Measurements from ENCODE around the gene TXNRD2.

TXNRD2 gene

GRCh38 chr22:19859861-19860510 lies 81.6 kb downstream of the TXNRD2 start:
- no peak for FAIRE-seq

GRCh38 chr22:19857382-19857781 lies 84.2 kb downstream of the TXNRD2 start:
- DNase-seq (ENCODE audit: insufficient read length, low spot score) (no peak), FAIRE-seq (peak; percentile 23)
- TF ChIP-seq POLR2A (IDR thresholded peaks at IDR 0.05; ENCODE audit: low read depth, low read length) (no peak), TAF1 (IDR thresholded peaks at IDR 0.05; ENCODE audit: low read depth, low read length) (no peak), SPI1 (IDR thresholded peaks at IDR 0.05; ENCODE audit: low read depth, low read length) (no peak), POLR2AphosphoS5 (IDR thresholded peaks at IDR 0.05; ENCODE audit: low read depth, low read length) (no peak), PAX5 (IDR thresholded peaks at IDR 0.05; ENCODE audit: insufficient read depth, low read length, severe bottlenecking) (no peak), POU2F2 (IDR thresholded peaks at IDR 0.05; ENCODE audit: low read depth, low read length) (no peak)

More at GRCh38 chr22:19859861-19860510, 81.6 kb downstream of the TXNRD2 start:
- TF ChIP-seq PAX5 (IDR thresholded peaks at IDR 0.05; ENCODE audit: insufficient read depth, low read length, severe bottlenecking) = no peak
- no peak for TF ChIP-seq POU2F2 (IDR thresholded peaks at IDR 0.05; ENCODE audit: low read depth, low read length)
- no peak for TF ChIP-seq POLR2AphosphoS5 (IDR thresholded peaks at IDR 0.05; ENCODE audit: low read depth, low read length)
- no peak for TF ChIP-seq SPI1 (IDR thresholded peaks at IDR 0.05; ENCODE audit: low read depth, low read length)
- DNase-seq (ENCODE audit: insufficient read length, low spot score) = no peak

GRCh38 chr22:19855504-19856409 lies 85.9 kb downstream of the TXNRD2 start:
- TF ChIP-seq SPI1 (IDR thresholded peaks at IDR 0.05; ENCODE audit: low read depth, low read length) (0 out of 2 replicates have a peak, but pooled peaks have one; percentile 5), PAX5 (IDR thresholded peaks at IDR 0.05; ENCODE audit: insufficient read depth, low read length, severe bottlenecking) (no peak), POLR2AphosphoS5 (IDR thresholded peaks at IDR 0.05; ENCODE audit: low read depth, low read length) (0 out of 2 replicates have a peak, but pooled peaks have one; percentile 31)
- FAIRE-seq = peak; percentile 72
- DNase-seq (ENCODE audit: insufficient read length, low spot score) = no peak

- peak; percentile 100 for FAIRE-seq
These were observed 86.7 kb downstream of the TXNRD2 start, which contains the start of the genes GNB1L and RTL10 for GRCh38 chr22:19854778-19855503. Gene GNB1L, minus strand, starts transcription at chr22:19854874. Its CDS starts 33,519 bp downstream, at chr22:19821355. Gene RTL10, minus strand, starts transcription at chr22:19854874. Its CDS starts 2,613 bp downstream, at chr22:19852261.

GRCh38 chr22:19853879-19854777 lies 87.5 kb downstream of the TXNRD2 start:
- FAIRE-seq = peak; percentile 26
- no peak for DNase-seq (ENCODE audit: insufficient read length, low spot score)
- no peak for TF ChIP-seq POU2F2 (IDR thresholded peaks at IDR 0.05; ENCODE audit: low read depth, low read length)
- no peak for TF ChIP-seq PAX5 (IDR thresholded peaks at IDR 0.05; ENCODE audit: insufficient read depth, low read length, severe bottlenecking)
- TF ChIP-seq POLR2AphosphoS5 (IDR thresholded peaks at IDR 0.05; ENCODE audit: low read depth, low read length) = no peak; the same call in 1 of the 2 replicates
- no peak for TF ChIP-seq TAF1 (IDR thresholded peaks at IDR 0.05; ENCODE audit: low read depth, low read length)

More at GRCh38 chr22:19854778-19855503, 86.7 kb downstream of the TXNRD2 start, which contains the start of the genes GNB1L and RTL10:
- TF ChIP-seq POLR2AphosphoS5 (IDR thresholded peaks at IDR 0.05; ENCODE audit: low read depth, low read length) (peak; percentile 80), TAF1 (IDR thresholded peaks at IDR 0.05; ENCODE audit: low read depth, low read length) (peak; percentile 79), PAX5 (IDR thresholded peaks at IDR 0.05; ENCODE audit: insufficient read depth, low read length, severe bottlenecking) (no peak), POLR2A (IDR thresholded peaks at IDR 0.05; ENCODE audit: low read depth, low read length) (peak; percentile 89)
- peak; percentile 96 for DNase-seq (ENCODE audit: insufficient read length, low spot score)

- DNase-seq (ENCODE audit: insufficient read length, low spot score) (no peak), FAIRE-seq (no peak)
- TF ChIP-seq TAF1 (IDR thresholded peaks at IDR 0.05; ENCODE audit: low read depth, low read length) (no peak), SPI1 (IDR thresholded peaks at IDR 0.05; ENCODE audit: low read depth, low read length) (no peak), POLR2AphosphoS5 (IDR thresholded peaks at IDR 0.05; ENCODE audit: low read depth, low read length) (no peak), POLR2A (IDR thresholded peaks at IDR 0.05; ENCODE audit: low read depth, low read length) (no peak), POU2F2 (IDR thresholded peaks at IDR 0.05; ENCODE audit: low read depth, low read length) (no peak)
These were observed 88.3 kb downstream of the TXNRD2 start for GRCh38 chr22:19853058-19853878.

- TF ChIP-seq SPI1 (IDR thresholded peaks at IDR 0.05; ENCODE audit: low read depth, low read length) (no peak), TAF1 (IDR thresholded peaks at IDR 0.05; ENCODE audit: low read depth, low read length) (no peak)
- FAIRE-seq (no peak), DNase-seq (ENCODE audit: insufficient read length, low spot score) (no peak)
These were observed 89.3 kb downstream of the TXNRD2 start for GRCh38 chr22:19852177-19852781.
